GM18505 (cell line): ENCODE measurements around the gene ANGPT4.
"Not testable (repeated sequence)": the region's sequence is repeated elsewhere in the genome, so short reads cannot be mapped to it uniquely, and the experiment has no call there.

Experiments used
- ATAC-seq: cut with Tn5 transposase; IDR thresholded peaks from one replicate; pipeline ENCODE4 v1.9.1; 2021; ENCODE audit not compliant: unreplicated experiment
- POLR2A ChIP-seq: IDR thresholded peaks from 4 replicates; pipeline ENCODE4 v1.6.1; 2011; ENCODE audit warnings: borderline replicate concordance; ENCODE audit not compliant: insufficient read depth, insufficient read length; ENCODE audit errors: extremely low read depth

ANGPT4 gene

DNA sequence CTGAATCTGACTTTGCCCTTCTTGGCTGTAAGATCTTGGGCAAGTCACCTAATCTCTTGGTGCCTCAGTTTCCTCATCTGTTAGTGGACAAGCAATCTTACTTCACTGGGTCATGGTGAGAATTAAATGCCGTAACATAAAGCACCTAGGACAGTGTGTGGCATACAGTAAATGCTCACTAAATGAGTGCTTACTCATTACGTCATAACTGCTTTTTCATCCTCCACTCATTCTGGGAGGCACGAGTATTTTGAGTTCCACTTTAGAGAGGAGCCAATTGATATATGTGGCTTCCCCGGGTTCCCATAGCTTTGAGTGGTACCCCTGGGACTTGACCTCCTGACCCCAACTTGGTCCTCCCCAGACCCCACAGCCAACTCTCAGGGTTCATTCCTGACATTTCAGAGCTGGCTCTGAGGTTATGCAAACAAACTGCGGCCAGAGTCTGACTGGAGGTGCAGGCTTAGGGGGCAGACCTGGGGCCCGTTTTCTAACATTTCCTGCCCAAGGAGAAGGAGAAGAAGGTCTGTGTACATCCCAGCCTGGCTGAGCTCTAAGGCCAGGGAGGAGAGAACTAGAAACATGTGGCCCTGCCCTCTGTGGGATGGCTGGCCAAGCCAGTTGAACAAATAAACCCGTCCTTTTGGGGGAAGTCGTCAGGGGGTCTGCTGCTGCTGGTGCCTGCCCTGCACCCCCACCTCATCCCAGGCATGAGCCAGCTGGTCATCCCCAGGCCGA is 5.8 kb downstream of the ANGPT4 start:
- ATAC-seq, result no peak
- no peak for TF ChIP-seq POLR2A

DNA sequence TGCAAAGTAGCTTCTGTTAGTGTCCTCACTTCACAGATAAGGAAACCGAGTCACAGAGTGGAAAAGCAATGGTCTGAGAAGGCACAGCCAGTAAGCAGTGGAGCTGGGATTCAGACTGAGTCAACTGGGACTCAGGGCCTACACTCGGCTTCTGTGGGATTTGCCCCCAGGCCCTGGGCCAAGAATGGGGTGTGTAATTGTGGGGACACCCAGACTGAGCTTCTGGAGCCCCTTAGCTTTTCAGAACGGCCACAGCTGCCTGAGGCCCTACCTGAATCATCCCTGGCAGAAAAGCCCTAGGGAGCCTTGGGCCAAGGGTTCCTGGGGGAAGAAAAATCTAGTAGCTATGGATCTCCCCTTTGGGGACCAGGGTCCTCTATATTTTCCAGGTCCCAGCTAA is 6.5 kb downstream of the ANGPT4 start:
- no peak for TF ChIP-seq POLR2A
- no peak for ATAC-seq

DNA sequence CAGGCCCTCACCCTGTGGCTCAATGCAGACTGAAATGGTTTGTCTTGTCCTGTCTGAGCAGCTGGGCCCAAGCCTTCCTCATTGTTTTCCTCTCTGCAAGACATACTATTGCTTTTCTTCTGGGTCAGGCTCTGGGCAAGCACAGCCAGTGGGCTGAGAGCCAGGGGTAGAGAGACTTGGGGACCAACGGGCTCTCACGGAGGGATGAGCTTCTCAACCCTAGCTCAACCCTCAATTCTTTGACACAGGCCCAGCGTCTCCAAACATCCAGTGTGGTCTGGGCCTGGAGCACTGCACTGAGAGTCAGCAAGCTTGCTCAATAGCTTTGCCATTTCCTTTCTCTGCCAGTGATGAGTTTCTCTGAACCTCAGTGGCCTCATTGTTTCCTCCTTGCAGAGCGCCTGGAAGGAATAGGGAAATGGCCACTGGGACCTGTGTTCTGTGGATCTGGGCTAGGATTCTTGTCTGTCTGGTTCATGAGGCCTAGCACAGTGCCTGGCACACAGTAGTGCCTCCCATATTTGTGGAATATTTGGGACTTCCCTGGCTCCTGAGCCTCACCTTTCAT is 9.3 kb downstream of the ANGPT4 start:
- ATAC-seq, result no peak
- no peak for TF ChIP-seq POLR2A

DNA sequence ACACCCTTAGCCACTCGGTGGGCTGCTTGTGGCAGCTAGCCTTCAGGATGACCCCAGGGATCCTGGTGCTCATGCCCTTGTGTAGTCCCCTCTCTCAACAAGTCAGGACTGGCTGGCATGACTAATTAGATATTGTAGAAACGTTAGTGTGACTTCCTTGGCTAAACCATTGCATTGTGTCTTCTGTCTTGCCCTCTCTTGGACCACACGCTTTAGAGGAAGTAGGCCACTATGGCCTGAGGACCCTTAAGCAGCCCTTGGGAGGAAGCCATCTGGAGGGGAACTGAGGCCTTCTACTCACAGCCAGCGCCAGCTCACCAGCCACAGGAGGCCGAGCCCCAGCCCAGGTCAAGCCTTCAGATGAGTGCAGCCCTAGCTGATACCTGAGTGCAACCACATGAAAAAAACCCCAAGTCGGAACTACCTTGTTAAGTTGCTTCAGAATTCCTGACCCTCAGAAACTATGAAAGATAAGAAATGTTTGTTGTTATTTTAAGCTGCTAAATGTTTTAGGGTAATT is 10.1 kb downstream of the ANGPT4 start:
- ATAC-seq, result no peak
- no peak for TF ChIP-seq POLR2A

DNA sequence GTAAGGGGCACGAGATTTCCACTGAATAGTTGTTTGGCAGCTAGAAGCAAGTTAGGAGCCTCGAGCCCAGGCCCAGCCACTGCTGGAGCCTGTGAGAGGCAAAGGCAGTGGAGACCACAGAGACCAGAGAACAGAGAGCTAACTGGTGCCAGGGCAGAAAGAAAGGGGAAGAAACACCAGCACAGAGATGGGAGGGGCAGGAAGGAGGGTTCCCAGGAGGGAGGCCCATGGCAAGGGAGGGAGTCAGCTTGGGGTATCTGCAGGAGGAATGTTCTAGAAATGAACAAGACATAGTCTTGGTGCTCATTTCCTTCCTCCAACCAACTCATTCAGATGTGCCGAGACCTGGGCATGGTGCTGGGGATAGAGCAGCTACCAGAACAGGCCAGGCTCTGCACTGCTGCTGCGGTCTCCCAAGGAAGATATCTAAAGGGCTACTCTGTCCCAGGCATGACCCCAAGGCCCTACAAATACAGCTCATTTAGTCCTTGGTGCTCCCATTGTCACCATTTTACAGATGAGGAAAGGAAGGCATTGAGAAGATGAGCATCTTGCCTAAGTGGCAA is 10.7 kb downstream of the ANGPT4 start:
- no peak for TF ChIP-seq POLR2A
- ATAC-seq, result no peak

DNA sequence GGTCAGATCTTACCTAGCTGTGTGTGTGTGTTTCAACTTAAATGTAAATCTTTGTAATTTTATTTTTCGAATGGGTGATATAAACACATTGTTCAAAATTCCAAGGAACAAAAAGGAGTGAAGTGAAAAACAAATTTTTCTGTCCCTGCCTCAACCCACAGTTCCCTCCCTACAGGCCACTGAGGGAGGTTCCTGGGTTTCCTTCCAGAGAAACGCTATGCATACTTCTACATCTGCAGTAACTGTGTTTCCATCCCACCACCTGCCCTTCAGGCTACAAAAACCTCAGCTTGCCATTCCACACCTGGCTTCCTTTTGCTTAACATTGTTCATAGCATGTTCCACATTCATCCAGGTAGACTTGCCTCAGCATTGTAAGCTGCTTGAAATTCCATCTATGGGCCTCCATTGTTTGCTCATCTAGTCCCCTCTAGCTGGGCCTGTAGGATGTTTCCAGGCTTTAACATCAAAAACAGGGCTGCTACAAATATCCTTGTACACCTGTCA is 12.0 kb downstream of the ANGPT4 start:
- ATAC-seq, result no peak
- no peak for TF ChIP-seq POLR2A

DNA sequence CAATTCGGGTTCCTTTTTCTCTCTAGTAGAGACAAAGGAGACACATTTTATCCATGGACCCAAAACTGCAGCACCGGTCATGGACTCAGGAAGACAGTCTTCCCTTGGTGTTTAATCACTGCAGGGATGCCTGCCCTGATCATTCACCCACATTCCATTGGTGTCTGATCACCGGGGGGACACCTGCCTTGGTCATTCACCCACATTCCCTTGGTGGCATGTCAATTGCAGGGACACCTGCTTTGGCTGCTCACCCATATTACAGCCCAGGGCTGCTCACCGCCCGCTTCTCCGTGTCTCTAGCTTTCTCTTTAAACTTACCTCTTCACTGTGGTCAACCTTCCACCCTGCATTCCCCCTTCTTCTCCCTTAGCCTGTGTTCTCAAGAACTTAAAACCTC is 18.7 kb downstream of the ANGPT4 start:
- not testable (repeated sequence) for ATAC-seq

DNA sequence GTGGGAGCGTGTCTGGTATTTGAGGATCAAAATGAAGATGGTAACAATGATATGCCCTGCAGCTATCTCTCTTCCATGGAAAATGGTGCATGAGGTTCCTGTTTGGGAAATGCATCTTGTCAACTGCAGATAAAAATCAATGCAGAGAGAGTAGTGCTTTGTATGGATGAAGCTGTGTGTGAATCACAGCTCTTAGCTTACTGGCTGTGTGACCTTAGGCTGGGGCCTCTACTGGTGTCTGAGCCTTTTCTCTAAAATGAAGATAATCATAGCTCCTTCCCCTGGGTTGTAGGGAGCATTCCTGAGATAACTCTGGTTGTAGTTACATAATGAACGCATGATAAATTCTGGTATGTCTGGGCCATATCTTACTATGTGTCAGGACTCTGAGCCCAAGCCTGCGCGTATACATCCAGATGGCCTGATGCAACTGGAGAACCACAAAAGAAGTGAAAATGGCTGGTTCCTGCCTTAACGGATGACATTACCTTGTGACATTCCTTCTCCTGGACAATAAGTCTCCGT is 19.6 kb downstream of the ANGPT4 start:
- no peak for ATAC-seq
- TF ChIP-seq POLR2A, result no peak

DNA sequence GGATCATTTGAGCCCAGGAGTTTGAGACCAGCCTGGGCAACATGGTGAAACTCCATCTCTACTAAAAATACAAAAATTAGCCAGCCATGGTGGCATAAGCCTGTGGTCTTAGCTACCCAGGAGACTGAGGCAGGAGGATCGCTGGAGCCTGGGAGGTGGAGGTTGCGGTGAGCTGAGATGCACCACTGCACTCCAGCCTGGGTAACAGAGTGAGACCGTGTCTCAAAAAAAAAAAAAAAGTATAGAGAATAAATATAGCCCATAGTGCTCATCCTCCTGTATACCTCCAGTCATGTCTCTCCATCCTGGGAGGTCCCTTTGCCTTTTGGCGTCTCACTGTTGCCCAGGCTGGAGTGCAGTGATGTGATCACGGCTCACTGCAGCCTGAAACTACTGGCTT is 23.8 kb downstream of the ANGPT4 start:
- not testable (repeated sequence) for ATAC-seq

DNA sequence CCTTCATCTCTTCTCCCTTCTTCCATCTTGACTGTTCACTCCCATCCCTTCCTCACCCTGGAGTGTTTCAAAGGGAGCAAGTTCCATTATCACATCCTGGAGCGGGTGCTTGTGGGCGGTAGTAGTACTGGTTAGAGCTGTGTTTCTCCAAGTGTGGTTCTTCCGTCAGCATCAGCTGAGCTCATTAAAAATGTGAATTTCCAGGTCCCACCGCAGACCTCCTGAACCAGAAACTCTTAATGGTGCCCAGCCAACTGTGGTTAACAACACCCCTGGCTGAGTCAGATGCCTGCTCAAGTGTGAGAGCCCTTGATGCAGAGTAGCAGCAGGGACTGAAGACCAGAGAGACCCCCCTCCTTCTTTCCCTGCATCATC is 24.4 kb downstream of the ANGPT4 start:
- peak; percentile 73 for ATAC-seq

DNA sequence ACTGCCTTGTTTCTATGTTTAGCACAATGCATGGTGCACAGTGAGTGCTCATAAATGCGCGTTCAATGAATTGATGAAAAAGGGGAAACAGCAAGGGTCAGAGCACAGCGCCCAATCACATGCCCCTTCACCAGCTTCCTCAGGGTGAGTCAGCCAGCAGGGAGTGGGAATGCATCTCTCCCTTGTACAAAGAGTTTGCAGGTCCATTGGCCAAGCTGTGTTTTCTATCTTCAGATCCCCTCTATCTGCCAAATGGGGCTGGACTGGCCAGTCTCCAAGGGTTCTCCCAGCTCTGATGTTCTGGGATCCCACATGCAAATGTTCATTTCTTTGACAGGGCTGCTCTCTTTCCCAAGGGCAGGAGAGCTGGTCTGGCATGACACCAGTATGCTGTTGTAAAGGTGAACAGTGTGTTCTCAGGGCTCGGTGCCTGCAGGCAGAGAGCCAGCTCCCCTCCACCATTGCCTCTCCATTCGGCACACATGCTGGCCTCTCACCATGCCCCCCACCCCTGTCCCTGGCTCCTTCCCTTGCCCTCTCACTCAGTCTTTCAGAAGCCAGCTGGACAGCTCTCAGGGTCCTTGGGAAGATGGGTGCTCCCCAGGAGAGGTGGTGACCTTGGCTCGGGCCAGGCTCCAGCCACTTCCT is 25.0 kb downstream of the ANGPT4 start:
- TF ChIP-seq POLR2A, result no peak
- ATAC-seq, result no peak

More for the DNA sequence above, 24.4 kb downstream of the ANGPT4 start:
- no peak for TF ChIP-seq POLR2A

DNA sequence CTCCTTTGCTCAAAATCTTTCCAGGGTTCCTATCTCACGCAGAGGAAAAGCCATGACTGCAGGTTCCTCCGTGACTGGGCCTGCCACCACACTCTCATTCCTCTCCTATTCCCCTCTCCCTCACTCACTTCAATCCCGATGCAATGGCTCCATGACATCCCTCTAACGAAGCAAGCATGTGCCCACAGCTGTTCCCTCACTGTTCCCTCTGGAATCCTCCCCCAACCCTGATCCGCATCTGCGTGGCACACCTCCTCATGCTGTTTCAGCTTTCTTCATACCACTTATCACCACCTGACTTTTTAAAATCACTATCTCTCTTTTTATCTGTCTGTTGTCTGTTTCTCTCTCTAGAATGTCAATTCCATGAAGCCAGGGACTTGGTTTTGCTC is 25.5 kb downstream of the ANGPT4 start:
- ATAC-seq, result no peak
- TF ChIP-seq POLR2A, result no peak

DNA sequence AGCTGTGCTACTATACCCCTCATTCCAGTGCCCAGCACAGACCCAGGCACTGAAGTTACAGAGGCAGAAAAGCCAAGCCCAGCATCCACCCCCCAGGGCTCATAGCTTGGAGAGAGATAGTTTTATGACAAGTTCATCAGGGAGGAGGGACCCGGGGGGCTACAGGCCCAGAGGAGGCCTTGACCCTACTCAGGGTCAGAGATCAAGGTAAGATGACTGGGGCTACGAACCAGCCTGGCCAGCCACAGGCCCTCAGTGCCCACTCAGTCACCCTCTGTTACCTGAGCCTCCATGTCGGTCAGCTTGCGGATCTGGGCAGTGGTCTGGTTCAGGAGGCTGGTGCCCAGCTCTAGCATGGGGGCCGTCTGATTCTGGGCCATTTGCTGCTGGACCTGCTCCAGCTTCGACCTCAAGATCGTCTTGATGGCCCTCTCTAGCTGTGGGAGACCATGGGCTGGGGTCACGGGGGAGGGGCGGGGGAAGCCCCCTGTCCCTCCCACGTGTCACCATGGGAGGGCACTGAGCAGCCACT is 26.1 kb downstream of the ANGPT4 start:
- TF ChIP-seq POLR2A, result no peak
- ATAC-seq, result no peak
